GM21786 (cell line): Measurements from ENCODE around the gene CAPN1.

Source experiments
- ATAC-seq: cut with Tn5 transposase; IDR thresholded peaks from one replicate; pipeline ENCODE4 v1.9.1; 2021; ENCODE audit not compliant: unreplicated experiment

CAPN1 gene

GRCh38 chr11:65188486-65188885 lies 6.8 kb downstream of the CAPN1 start:
- ATAC-seq = no peak

DNA sequence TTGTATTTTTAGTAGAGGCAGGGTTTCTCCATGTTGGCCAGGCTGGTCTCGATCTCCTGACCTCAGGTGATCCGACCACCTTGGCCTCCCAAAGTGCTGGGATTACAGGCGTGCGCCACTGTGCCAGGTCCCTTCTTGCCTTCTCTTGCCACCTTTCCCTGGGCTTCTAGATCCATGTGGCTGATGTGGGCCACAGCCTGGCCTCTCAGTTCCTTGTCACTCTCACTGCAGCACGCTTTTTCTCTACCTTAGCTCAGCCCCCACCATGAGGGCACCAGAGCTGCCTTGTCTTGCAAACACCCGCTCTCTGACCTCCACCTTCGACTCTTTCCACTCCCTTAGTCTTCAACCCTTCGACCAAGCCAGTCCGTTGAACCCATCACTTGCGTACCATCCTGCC lies 7.5 kb downstream of the CAPN1 start:
- ATAC-seq = no peak

DNA sequence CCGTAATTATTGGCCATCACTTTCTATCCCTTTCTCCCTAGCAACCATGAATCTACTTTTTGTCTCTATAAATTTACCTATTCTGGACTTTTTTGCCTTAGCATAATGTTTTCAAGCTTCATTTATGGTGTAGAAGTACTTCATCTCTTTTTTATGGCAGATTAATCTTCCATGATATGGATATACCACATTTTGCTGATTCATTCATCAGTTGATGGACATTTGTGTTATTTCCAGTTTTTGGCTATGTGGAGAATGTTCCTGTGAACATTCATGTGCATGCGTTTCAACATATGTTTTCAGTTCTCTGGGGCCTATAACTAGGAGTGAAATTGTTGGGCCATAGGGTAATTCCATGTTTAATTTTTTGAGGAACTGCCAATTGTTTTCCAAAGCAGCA lies 12.8 kb downstream of the CAPN1 start:
- no peak for ATAC-seq

- no peak for ATAC-seq
These were observed 22.4 kb downstream of the CAPN1 start for GRCh38 chr11:65204143-65204542.

- ATAC-seq = no peak
These were observed 23.2 kb downstream of the CAPN1 start for GRCh38 chr11:65204646-65205601.

DNA sequence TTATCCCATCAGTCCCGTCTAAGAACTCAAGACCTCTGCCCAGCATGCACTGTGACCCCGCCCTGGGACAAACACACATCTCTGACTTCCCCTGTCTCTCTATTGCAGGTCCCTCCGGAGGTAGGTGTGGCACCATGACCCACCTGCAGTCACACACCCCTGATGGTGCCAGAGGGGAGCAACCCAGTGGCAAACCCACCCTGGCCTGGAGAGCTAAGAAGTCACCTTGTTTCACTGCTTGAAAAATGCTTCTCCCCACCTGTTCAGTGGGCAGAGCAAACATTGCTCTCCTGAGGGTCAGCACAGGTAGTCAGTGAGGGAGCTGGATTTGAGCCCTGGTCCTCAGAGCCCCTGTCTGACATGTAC lies 23.9 kb downstream of the CAPN1 start:
- no peak for ATAC-seq

GRCh38 chr11:65206441-65206841 lies 24.7 kb downstream of the CAPN1 start:
- ATAC-seq = no peak

- ATAC-seq = no peak
These were observed 25.2 kb downstream of the CAPN1 start for GRCh38 chr11:65206901-65207300.

DNA sequence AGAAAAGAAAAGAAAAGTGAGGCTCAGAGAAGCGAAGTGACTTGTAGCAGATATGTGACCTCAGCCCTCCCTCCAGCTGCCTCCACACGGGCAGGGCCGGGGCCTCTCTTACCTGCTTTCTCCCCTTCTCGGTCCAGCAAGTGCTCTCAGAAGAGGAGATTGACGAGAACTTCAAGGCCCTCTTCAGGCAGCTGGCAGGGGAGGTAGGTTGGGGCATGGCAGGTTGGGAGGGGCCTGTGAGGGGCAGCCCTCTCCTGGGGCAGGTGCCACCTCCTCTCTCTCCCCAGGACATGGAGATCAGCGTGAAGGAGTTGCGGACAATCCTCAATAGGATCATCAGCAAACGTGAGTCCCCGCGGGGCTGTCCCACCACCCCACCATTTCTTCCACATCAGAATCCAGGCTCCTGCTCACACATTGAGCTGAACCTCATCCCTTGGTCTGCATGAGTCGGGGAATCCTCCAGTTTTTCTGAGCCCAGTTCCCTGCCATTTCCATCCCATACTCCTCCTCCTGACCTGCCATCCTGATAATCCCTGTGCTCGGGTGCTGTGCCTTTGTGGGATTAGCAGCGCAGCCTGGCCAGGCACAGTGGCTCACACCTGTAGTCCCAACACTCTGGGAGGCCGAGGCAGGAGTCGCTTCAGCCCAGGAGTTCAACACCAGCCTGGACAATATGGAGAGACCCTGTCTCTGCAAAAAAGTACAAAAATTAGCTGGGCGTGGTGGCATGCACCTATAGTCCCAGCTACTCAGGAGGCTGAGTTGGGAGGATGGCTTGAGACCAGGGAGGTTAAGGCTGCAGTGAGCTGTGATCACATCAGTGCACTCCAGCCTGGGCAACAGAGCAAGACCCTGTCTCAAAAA lies 26.4 kb downstream of the CAPN1 start:
- ATAC-seq = no peak

GRCh38 chr11:65208785-65209710 lies 27.3 kb downstream of the CAPN1 start:
- no peak for ATAC-seq

DNA sequence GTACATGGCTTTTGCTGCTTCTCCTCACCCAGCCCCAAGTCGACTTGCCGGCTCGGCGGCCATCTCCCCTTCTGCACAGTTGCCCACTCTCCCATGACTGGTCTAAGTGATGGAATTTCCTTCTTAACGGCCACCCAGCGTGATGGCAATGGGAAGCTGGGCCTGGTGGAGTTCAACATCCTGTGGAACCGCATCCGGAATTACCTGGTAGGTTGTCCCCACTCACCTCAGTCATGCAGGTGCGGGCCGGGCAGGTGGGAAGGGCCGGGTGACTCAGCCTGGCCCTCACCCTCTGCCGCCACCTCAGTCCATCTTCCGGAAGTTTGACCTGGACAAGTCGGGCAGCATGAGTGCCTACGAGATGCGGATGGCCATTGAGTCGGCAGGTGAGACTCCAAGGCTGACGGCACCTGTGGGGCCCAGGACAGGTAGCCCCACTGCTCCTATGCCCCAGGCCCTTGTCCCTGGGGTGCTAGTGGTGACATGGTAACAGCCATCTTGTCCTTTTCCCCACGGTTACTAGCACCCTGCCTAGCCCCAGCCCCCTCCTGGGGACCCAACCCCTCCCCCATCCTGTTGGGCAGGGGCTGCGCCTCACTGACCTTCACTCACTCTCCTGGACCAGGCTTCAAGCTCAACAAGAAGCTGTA lies 28.1 kb downstream of the CAPN1 start:
- no peak for ATAC-seq

GRCh38 chr11:65210361-65210731 lies 28.6 kb downstream of the CAPN1 start:
- ATAC-seq = no peak

DNA sequence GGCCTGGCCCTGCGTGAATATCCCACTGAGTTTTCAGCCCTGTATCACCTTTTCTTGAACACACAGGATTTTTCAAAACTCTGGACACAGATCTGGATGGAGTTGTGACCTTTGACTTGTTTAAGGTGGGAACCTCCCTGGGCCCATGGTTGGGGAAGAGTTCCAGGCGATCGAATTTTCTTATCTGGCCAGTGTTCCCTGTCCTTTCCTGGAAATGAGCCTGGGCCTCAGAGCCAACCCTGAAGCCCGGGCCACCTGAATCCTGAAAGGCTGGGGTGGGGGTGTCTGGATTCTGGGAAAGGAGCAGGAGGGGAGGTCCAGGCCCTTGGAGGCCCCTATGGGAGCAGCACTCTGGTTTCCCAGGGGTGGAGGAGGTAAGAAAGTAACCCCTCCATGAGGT lies 29.0 kb downstream of the CAPN1 start:
- no peak for ATAC-seq

- no peak for ATAC-seq
These were observed 29.8 kb downstream of the CAPN1 start for GRCh38 chr11:65211293-65212105.

GRCh38 chr11:65212226-65212801 lies 30.6 kb downstream of the CAPN1 start:
- no peak for ATAC-seq

- no peak for ATAC-seq
These were observed 31.8 kb downstream of the CAPN1 start for GRCh38 chr11:65213322-65214211.

- ATAC-seq = no peak
These were observed 32.6 kb downstream of the CAPN1 start for GRCh38 chr11:65214212-65214845.
